ENCODE results near the gene CNTD1.

DNA sequence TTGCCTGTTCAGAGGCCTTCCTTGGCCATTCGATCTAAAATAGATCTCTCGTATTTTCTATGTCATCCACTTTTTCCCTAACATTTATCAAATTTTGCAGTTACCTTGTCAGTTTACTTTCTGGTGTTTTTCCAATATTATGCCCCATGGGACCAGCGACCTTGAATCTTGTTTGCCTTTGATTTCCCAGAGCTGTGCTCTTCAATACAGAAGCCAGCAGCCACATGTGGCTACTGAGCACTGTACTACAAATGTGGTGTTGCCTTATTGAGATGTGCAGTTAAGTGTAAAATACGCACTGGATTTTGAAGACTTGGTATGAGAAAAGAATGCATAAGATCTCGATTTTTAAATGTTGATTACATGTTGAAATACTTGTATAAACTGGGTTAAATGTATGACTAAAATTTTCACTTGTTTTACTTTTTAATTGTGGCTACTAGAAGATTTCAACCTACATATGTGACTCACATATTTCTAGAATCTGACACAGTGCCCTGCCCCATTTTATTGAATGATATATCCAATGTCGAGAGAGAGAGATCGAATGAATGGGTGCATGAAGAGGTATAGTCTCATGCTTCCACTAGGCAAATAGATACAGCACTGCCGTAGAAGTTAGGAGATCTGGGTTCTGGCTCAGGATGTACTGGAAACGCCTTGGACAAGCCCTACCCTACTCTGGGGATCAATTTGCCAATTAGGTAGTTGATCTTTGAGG lies 33.7 kb downstream of the CNTD1 start:
- TF ChIP-seq EZH2 (IDR thresholded peaks at IDR 0.05; ENCODE audit: borderline replicate concordance, low read depth, low read length, severe bottlenecking) (no peak), CTCF (IDR thresholded peaks at IDR 0.05; ENCODE audit: borderline replicate concordance, extremely low read depth, low read length, poor library complexity, severe bottlenecking) (no peak)
